ENCODE results near the gene BICRA. TPM values are rescaled to one million over a fixed set of nuclear protein-coding genes. Genes with fewer than 3 reads are reported as not detected.
A peak's percentile ranks its signal among the peaks of the same experiment; 100 is the strongest.
"Not testable (repeated sequence)": the region's sequence is repeated elsewhere in the genome, so short reads cannot be mapped to it uniquely, and the experiment has no call there.

The BICRA gene
- total and polyA plus RNA-seq, 4 donors, result 6.1 to 16.1 (median 6.7) TPM

DNA sequence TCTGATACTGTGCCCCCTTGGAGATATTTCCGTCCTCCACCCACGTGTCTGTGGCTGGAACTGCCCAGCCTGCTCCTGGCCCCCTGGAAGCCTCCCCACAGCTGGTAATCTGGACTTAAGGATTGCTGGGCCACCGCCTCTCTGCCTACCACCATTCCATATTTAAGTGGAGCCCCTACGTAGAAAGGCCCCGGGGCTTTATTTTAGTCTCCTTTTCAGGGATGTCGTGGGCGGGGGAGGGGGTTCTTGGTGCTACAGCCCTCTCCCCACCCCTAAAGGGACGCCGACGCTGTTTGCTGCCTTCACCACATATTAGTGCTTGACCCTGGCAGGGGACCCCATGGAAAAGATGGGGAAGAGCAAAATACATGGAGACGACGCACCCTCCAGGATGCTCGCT, 133.7 kb downstream of the BICRA start:
- Histone ChIP-seq H3K27ac (ENCODE audit: low read depth in 1 of 2, low read length in 1 of 2) (peak overlapping the region; percentile 70 to 95), H3K4me3 (no peak overlapping the region), H3K36me3 (ENCODE audit: control insufficient read depth in 4 of 4, insufficient read depth in 4 of 4, low read length in 4 of 4) (peaks cover 0 to 33% (median 14%) of the 10 kb centered on the region in 4 donors), H3K4me1 (ENCODE audit: control insufficient read depth in 5 of 5, insufficient read depth in 5 of 5, low read length in 5 of 5) (peaks cover 7 to 23% (median 9%) of the 10 kb centered on the region in 5 donors), H3K9ac (ENCODE audit: insufficient read depth in 1 of 2, low read length in 2 of 2) (peak overlapping the region in 1 of 2 donors; percentile 57), H3K27me3 (ENCODE audit: control insufficient read depth in 3 of 3, insufficient read depth in 3 of 3, low read length in 2 of 3) (no peaks in the 10 kb centered on the region), H3K9me3 (ENCODE audit: control insufficient read depth in 4 of 4, insufficient read depth in 3 of 4, low read length in 3 of 4) (peaks cover 0 to 2% (median 0%) of the 10 kb centered on the region in 4 donors)
- peak in 1 of 3 donors; percentile 38 for DNase-seq
- WGBS, 2 donors, result 44 to 61% methylated on average over 13 of the region's 13 CpGs
- TF ChIP-seq, protein P1, sequence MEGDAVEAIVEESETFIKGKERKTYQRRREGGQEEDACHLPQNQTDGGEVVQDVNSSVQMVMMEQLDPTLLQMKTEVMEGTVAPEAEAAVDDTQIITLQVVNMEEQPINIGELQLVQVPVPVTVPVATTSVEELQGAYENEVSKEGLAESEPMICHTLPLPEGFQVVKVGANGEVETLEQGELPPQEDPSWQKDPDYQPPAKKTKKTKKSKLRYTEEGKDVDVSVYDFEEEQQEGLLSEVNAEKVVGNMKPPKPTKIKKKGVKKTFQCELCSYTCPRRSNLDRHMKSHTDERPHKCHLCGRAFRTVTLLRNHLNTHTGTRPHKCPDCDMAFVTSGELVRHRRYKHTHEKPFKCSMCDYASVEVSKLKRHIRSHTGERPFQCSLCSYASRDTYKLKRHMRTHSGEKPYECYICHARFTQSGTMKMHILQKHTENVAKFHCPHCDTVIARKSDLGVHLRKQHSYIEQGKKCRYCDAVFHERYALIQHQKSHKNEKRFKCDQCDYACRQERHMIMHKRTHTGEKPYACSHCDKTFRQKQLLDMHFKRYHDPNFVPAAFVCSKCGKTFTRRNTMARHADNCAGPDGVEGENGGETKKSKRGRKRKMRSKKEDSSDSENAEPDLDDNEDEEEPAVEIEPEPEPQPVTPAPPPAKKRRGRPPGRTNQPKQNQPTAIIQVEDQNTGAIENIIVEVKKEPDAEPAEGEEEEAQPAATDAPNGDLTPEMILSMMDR (IDR thresholded peaks at IDR 0.05; ENCODE audit: control extremely low read depth, extremely low read depth), result no peak
- no peak for ATAC-seq (ENCODE audit: insufficient read depth, low FRiP score)

DNA sequence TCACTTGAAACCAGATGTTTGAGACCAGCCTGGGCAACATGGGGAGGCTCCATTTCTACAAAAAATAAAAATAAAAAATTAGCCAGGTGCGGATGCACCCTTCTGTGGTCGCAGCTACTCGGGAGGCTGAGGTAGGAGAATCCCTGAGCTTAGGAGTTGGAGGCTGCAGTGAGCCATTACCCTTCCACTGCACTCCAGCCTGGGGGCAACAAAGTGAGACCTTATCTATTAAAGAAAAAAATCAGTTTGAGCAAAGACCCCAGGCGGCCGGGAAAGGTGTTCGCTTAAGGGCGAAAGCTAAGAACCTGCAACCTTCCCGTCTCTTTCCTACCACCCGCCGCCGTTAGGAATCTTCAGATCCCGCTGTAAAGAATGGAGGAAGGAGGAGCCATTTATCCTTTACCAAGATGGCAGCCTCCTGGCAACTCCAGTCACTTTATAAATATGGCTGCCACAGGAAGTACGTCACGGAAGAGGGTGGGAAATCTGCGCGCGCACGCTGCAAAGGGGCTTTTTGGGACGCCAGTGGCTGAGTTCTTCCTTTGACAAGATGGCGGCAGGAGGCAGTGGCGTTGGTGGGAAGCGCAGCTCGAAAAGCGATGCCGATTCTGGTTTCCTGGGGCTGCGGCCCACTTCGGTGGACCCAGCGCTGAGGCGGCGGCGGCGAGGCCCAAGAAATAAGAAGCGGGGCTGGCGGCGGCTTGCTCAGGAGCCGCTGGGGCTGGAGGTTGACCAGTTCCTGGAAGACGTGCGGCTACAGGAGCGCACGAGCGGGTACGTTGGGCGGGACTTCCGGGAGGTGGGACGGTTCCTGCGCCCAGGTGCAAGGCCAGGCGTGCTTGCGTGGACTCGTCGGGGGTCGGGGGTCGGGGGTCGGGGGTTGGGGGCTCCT, 136.3 kb downstream of the BICRA start, which contains the start of gene NOP53:
Gene NOP53 (plus strand): TSS at position 537 of the 892 bp plus-strand sequence. CDS start 14 bp downstream, at position 551.
- Histone ChIP-seq H3K4me1 (ENCODE audit: control insufficient read depth in 5 of 5, insufficient read depth in 5 of 5, low read length in 5 of 5) (peaks cover 7 to 23% (median 9%) of the 10 kb centered on the region in 5 donors), H3K4me3 (peak within 1 kb of the TSS; percentile 70), H3K36me3 (ENCODE audit: control insufficient read depth in 4 of 4, insufficient read depth in 4 of 4, low read length in 4 of 4) (peaks cover 0 to 37% (median 24%) of the 10 kb centered on the region in 4 donors), H3K9me3 (ENCODE audit: control insufficient read depth in 4 of 4, insufficient read depth in 3 of 4, low read length in 3 of 4) (peaks cover 0 to 2% (median 0%) of the 10 kb centered on the region in 4 donors), H3K27ac (ENCODE audit: low read depth in 1 of 2, low read length in 1 of 2) (peak within 1 kb of the TSS; percentile 99), H3K27me3 (ENCODE audit: control insufficient read depth in 3 of 3, insufficient read depth in 3 of 3, low read length in 2 of 3) (no peaks in the 10 kb centered on the region), H3K9ac (ENCODE audit: insufficient read depth in 1 of 2, low read length in 2 of 2) (peak within 1 kb of the TSS in 1 of 2 donors; percentile 77)
- TF ChIP-seq, protein P1 (IDR thresholded peaks at IDR 0.05; ENCODE audit: control extremely low read depth, extremely low read depth), result no peak
- ATAC-seq (ENCODE audit: insufficient read depth, low FRiP score) (peak; percentile 48), DNase-seq (peak; percentile 98 to 99 (median 99))
- 4 to 5% methylated on average over 46 to 53 of the region's 53 CpGs for WGBS, 2 donors

DNA sequence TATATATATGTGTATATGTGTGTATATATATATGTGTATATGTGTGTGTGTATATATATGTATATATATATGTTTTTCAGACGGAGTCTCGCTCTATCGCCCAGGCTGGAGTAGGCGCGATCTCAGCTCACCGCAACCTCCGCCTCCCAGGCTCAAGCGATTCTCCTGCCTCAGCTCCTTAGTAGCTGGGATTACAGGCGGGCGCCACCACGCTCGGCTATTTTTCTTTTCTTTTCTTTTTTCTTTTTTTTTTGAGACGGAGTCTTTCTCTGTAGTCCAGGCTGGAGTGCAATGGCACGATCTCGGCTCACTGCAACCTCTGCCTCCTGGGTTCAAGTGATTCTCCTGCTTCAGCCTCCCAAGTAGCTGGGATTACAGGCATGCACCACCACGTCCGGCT, 137.2 kb downstream of the BICRA start:
- not testable (repeated sequence) for H3K27ac ChIP-seq (ENCODE audit: low read depth in 1 of 2, low read length in 1 of 2); H3K27me3 ChIP-seq (ENCODE audit: control insufficient read depth in 3 of 3, insufficient read depth in 3 of 3, low read length in 2 of 3); ATAC-seq (ENCODE audit: insufficient read depth, low FRiP score); H3K9me3 ChIP-seq (ENCODE audit: control insufficient read depth in 4 of 4, insufficient read depth in 3 of 4, low read length in 3 of 4); H3K9ac ChIP-seq (ENCODE audit: insufficient read depth in 1 of 2, low read length in 2 of 2); DNase-seq; H3K4me3 ChIP-seq
- peaks cover 7 to 23% (median 9%) of the 10 kb centered on the region in 5 donors for H3K4me1 ChIP-seq (ENCODE audit: control insufficient read depth in 5 of 5, insufficient read depth in 5 of 5, low read length in 5 of 5)
- H3K36me3 ChIP-seq (ENCODE audit: control insufficient read depth in 4 of 4, insufficient read depth in 4 of 4, low read length in 4 of 4), result peaks cover 4 to 41% (median 29%) of the 10 kb centered on the region in 4 donors
- 64 to 73% methylated on average over 17 of the region's 17 CpGs for whole genome bisulfite sequencing, 2 donors

DNA sequence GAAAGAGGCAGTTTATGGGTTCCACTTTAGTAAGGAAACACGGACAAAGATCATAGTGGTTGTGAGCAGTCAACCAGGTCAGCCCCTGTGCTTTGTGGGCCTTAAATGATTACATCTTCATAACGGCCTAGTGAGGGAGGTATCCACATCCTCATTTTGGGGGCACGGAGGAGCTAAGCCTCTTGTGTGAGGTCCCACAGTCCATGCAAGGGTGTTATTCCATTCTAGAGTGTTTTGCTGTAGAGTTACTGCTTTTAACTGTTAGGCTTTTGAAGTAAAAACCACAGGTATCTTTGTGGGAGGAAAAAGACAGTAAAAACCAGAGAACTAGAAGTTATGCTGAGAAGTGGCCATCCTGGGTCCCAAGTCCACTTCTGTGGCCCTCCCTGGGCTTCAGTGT, 140.4 kb downstream of the BICRA start:
- H3K9me3 ChIP-seq (ENCODE audit: control insufficient read depth in 4 of 4, insufficient read depth in 3 of 4, low read length in 3 of 4), result no peaks in the 10 kb centered on the region
- peaks cover 17 to 59% (median 37%) of the 10 kb centered on the region in 4 donors for H3K36me3 ChIP-seq (ENCODE audit: control insufficient read depth in 4 of 4, insufficient read depth in 4 of 4, low read length in 4 of 4)
- WGBS, 2 donors, result 85 to 86% methylated on average over 3 of the region's 3 CpGs
- H3K4me1 ChIP-seq (ENCODE audit: control insufficient read depth in 5 of 5, insufficient read depth in 5 of 5, low read length in 5 of 5), result peaks cover 0 to 9% (median 4%) of the 10 kb centered on the region in 5 donors
- DNase-seq (no peak), ATAC-seq (ENCODE audit: insufficient read depth, low FRiP score) (no peak)
- no peak overlapping the region for H3K9ac ChIP-seq (ENCODE audit: insufficient read depth in 1 of 2, low read length in 2 of 2)
- TF ChIP-seq, protein P1 (IDR thresholded peaks at IDR 0.05; ENCODE audit: control extremely low read depth, extremely low read depth), result no peak
- H3K4me3 ChIP-seq, result no peak overlapping the region
- no peaks in the 10 kb centered on the region for H3K27me3 ChIP-seq (ENCODE audit: control insufficient read depth in 3 of 3, insufficient read depth in 3 of 3, low read length in 2 of 3)
- no peak overlapping the region for H3K27ac ChIP-seq (ENCODE audit: low read depth in 1 of 2, low read length in 1 of 2)
